Effector memory CD8-positive, alpha-beta T cell (primary cell): ENCODE results near the gene DTNB.

Source experiments
- ATAC-seq: fragments of 150-1000 bp; cut with Tn5 transposase; replicated peaks from 2 replicates; pipeline ENCODE4 v1.10.0; 2021; ENCODE audit warnings: mild to moderate bottlenecking, moderate library complexity
- DNase-seq, 3 experiments: peaks; one replicate each; pipeline ENCODE4 v3.0.0; 2021
- H3K27ac Mint-ChIP-seq, 2 donors: one replicate each; pipeline ENCODE4 v1.8.0; 2022; ENCODE audit warnings: mild to moderate bottlenecking in 2 of 2, mixed read lengths in 2 of 2, moderate library complexity in 2 of 2
- H3K27me3 Mint-ChIP-seq, 2 donors: one replicate each; pipeline ENCODE4 v1.8.0; 2022; ENCODE audit warnings: mixed read lengths in 2 of 2
- H3K36me3 Mint-ChIP-seq: one replicate; pipeline ENCODE4 v1.8.0; 2022; ENCODE audit warnings: mild to moderate bottlenecking, moderate library complexity, mixed read lengths; ENCODE audit not compliant: insufficient read depth
- H3K4me1 Mint-ChIP-seq, 2 donors: one replicate each; pipeline ENCODE4 v1.8.0; 2022; ENCODE audit warnings: low read depth in 2 of 2, mixed read lengths in 2 of 2
- H3K4me3 Mint-ChIP-seq, 2 donors: one replicate each; pipeline ENCODE4 v1.8.0; 2022; ENCODE audit warnings: mild to moderate bottlenecking in 2 of 2, mixed read lengths in 2 of 2, moderate library complexity in 2 of 2
- H3K9me3 Mint-ChIP-seq, 2 donors: one replicate each; pipeline ENCODE4 v1.8.0; 2022; ENCODE audit warnings: mixed read lengths in 2 of 2

DTNB gene

DNA sequence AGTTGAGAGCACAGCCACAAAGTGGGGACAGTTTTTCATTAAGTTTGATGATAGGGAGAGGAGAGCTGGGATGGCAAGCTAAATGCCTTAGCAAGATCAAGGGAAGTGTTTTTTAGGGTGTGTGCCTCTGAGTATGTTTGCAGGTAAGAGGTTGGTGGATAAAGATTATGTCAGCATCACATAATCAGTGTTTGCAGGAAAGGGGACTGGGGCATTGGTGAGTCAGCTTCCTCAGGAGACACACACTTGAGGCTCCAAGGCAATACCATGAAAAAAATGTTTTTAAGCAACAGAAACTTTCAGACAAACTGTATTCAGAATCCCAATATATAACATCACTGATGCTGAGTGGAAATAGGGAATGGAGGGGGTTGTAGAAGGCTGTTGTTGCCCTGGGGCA, 25.4 kb upstream of the DTNB start:
- Mint-ChIP-seq H3K9me3 (no peaks in the 10 kb centered on the region), H3K27me3 (no peaks in the 10 kb centered on the region), H3K27ac (no peak overlapping the region), H3K4me1 (peaks cover 0 to 4% of the 10 kb centered on the region in 2 donors), H3K36me3 (no peaks in the 10 kb centered on the region), H3K4me3 (no peak overlapping the region)
- DNase-seq (no peak), ATAC-seq (no peak)

DNA sequence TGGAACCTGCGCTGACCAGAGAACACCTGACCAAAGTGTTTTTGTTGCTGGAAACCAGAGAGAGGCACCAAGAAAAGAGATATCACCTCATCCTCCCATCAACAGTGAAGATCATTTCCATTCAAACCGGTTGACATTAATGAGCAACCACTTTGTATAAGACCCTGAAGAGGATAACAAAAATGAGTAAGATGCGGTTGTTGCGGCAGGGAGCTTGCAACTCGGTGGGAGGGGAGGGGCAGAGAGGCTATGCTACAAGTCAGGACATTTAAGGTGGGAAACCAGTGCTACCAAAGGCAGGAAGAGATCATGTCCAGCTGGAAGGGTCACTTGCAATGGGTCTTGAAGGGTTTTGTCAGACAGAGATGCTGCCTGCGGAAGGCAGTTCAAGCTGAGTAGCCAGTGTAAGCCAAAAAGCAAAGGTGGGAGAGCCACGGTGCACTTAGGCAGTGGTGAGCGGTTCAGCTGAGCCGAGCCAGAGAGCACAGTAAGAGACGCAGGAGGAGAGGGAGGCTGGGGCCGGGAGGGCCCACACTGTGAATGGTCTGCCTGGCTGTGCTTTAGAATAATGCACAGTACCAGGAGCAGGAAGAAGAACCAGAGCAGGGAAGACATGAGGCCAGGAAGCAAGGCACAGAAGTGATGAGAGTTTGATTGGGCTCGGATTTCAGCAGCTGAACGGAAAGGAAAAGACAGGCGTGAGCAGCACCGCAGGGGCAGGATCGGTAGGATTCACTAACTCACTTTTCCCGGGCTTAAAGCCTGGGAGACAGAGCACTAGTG, 24.4 kb upstream of the DTNB start:
- H3K27me3 Mint-ChIP-seq = no peaks in the 10 kb centered on the region
- ATAC-seq = no peak
- no peak overlapping the region for H3K4me3 Mint-ChIP-seq
- H3K4me1 Mint-ChIP-seq = peaks cover 0 to 4% of the 10 kb centered on the region in 2 donors
- peaks cover 3% of the 10 kb centered on the region for H3K36me3 Mint-ChIP-seq
- no peaks in the 10 kb centered on the region for H3K9me3 Mint-ChIP-seq
- no peak overlapping the region for H3K27ac Mint-ChIP-seq
- no peak for DNase-seq

DNA sequence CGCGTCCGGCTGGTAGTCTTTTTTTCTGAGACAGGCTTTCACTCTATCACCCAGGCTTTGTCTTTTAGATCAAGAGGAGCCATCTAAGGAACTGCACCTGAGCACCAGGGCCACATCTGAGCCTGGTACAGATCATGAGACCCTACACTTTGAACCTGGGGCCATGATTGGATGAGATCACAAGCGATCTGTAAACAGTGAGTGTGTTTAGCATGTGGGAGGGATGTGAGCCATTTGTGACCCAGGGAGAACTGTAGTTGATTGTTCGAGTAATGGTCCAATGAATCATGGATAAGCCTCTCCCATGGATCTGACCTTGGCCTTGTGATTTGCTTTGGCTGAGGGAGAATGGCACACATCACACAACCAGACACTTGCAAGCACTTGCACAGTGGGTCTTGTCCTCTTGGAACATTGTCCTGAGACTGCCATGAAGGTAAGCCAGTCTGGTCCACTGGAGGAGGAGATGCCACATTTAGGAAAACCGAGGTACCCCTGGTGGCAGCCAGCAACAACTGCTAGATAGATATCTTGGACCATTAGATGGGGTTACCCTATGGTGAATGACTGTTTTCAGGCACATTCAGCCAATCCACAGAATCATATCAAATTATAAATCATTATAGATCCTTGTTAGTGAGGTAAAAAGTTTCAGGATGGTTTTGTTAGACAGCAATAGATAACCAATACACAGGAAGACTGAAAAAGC, 19.5 kb upstream of the DTNB start:
- peaks cover 6% of the 10 kb centered on the region for H3K36me3 Mint-ChIP-seq
- no peaks in the 10 kb centered on the region for H3K4me1 Mint-ChIP-seq
- H3K27ac Mint-ChIP-seq = no peak overlapping the region
- H3K27me3 Mint-ChIP-seq = peaks cover 0 to 9% of the 10 kb centered on the region in 2 donors
- no peak for DNase-seq
- no peaks in the 10 kb centered on the region for H3K9me3 Mint-ChIP-seq
- H3K4me3 Mint-ChIP-seq = no peak overlapping the region
- no peak for ATAC-seq

DNA sequence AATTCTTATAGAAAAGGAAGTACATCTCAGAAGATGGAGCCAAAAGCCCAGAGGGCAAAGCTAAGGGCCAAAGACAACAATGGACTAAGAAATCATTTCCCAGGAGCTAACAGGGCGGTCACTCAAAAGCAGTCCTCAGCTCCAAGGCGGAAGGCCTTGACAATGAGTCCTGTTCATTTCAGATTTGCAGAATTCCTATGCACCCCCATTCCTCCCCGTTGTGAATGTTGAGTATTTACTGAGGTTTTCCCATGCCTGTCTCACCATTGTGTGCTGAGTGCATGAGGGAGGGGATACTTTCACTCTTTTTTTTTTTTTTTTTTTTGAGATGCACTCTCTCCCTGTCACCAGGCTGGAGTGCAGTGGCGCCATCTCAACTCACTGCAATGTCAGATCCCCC, 18.8 kb upstream of the DTNB start:
- Mint-ChIP-seq H3K4me3 (no peak overlapping the region), H3K27me3 (peaks cover 0 to 9% of the 10 kb centered on the region in 2 donors), H3K4me1 (no peaks in the 10 kb centered on the region), H3K27ac (no peak overlapping the region), H3K9me3 (no peaks in the 10 kb centered on the region), H3K36me3 (peaks cover 6% of the 10 kb centered on the region)
- DNase-seq = no peak
- ATAC-seq = no peak

DNA sequence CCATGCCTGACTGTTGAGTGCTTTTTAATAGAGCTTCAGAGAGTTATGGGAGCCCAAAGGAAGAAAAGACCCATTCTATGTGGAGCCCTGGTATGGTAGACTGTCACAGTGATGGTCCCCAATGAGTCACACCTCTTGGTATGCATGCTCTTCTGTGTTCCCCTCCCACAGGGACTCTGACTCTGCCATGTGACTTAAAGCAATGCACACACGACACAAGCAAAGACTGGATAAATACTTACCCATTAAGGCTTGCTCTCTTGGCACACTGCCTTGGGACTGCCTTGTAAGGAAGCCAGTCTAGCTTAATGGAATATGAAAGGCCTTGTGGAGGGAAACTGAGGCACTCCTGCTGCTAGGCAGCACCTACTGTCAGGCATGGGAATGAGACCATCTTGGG, 16.7 kb upstream of the DTNB start:
- DNase-seq = no peak
- H3K27me3 Mint-ChIP-seq = peaks cover 0 to 12% of the 10 kb centered on the region in 2 donors

DNA sequence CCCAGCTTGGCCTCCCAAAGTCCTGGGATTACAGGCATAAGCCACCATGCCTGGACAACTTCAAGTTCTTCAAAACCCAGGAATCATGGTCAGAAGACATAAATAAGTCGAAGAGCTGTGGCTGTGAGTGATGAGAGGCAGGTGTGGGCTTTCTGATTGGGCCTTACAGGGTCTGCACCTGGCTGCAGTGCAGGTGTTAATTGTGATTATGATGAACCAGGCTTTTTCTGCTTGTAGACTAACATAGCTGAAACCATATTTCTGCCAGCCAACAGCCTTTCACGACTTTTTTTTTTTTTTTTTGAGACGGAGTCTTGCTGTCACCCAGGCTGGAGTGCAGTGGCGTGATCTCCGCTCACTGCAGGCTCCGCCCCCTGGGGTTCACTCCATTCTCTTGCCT, 14.9 kb upstream of the DTNB start:
- no peak overlapping the region for H3K4me3 Mint-ChIP-seq
- H3K27me3 Mint-ChIP-seq = peaks cover 0 to 18% of the 10 kb centered on the region in 2 donors
- H3K27ac Mint-ChIP-seq = no peak overlapping the region
- H3K36me3 Mint-ChIP-seq = peaks cover 2% of the 10 kb centered on the region
- ATAC-seq (no peak), DNase-seq (no peak)
- no peaks in the 10 kb centered on the region for H3K9me3 Mint-ChIP-seq
- no peaks in the 10 kb centered on the region for H3K4me1 Mint-ChIP-seq

More for the DNA sequence above, 16.7 kb upstream of the DTNB start:
- H3K4me1 Mint-ChIP-seq = no peaks in the 10 kb centered on the region
- peaks cover 6% of the 10 kb centered on the region for H3K36me3 Mint-ChIP-seq
- no peak overlapping the region for H3K27ac Mint-ChIP-seq
- H3K9me3 Mint-ChIP-seq = no peaks in the 10 kb centered on the region
- H3K4me3 Mint-ChIP-seq = no peak overlapping the region
- no peak for ATAC-seq

DNA sequence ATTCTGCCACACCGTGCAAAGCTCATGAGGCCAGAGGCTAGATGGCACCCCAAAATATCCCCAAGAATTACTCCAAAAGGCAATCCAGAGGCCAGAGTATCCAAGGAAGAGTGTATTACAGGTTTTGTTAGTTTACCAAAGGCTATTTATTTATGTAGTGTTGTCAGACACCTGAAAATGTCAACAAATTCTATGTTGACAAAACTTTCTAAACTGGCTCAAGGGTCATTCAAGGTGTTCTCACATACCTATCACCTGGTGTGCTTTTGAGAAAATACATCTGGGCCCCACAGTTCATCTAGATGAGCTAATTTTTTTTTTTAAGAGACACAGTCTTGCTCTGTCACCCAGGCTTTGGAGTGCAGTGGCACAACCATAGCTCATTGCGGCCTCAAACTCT, 12.4 kb upstream of the DTNB start:
- H3K27me3 Mint-ChIP-seq = peaks cover 0 to 16% of the 10 kb centered on the region in 2 donors
- no peak overlapping the region for H3K4me3 Mint-ChIP-seq
- no peak overlapping the region for H3K27ac Mint-ChIP-seq
- no peaks in the 10 kb centered on the region for H3K9me3 Mint-ChIP-seq
- H3K4me1 Mint-ChIP-seq = no peaks in the 10 kb centered on the region
- ATAC-seq = no peak
- no peak for DNase-seq
- H3K36me3 Mint-ChIP-seq = peaks cover 2% of the 10 kb centered on the region

DNA sequence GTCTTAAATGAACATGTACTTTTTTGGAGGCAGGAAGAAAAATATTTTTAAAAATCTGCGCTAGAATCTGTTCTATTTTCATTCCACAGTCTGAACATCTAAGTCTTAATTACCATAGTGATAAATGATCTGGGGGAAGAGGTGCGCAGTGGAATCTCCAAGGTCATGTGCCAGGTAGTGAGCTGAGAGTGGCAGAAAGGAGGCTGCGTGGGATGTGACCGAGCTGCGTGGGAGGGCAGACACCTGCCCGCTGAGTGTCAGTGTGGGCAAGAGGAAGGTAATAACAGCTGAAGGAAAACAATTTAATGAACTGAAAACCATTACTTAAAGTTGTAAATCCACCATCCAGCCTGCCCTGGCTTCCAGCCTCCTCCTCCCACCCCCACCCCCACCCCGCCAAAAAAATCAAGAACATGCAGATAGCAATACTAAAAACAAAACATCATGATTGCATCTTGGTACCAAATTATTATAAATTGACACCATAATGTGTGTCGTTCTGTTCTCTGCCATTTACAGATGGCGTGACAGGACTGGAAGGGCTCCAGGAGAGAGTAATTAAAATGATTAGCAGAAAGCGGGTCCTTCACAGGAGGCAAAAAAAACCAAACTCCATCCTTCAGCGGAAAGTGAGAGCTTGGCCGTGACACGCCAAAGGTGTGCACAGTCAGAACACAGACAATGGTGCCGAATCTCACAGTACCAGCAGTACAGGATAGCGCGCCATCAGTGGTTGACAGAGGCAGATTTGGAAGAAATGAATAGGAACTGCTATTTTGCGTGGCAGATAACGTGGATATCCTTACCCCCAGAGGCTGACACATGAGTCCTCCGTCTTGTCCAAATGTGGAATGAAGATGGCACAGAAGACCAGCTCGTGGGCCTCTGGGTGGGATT, 11.4 kb upstream of the DTNB start:
- H3K4me1 Mint-ChIP-seq = no peaks in the 10 kb centered on the region
- H3K36me3 Mint-ChIP-seq = no peaks in the 10 kb centered on the region
- DNase-seq = no peak
- no peaks in the 10 kb centered on the region for H3K9me3 Mint-ChIP-seq
- H3K4me3 Mint-ChIP-seq = no peak overlapping the region
- no peak overlapping the region for H3K27ac Mint-ChIP-seq
- ATAC-seq = no peak
- H3K27me3 Mint-ChIP-seq = peaks cover 0 to 9% of the 10 kb centered on the region in 2 donors

DNA sequence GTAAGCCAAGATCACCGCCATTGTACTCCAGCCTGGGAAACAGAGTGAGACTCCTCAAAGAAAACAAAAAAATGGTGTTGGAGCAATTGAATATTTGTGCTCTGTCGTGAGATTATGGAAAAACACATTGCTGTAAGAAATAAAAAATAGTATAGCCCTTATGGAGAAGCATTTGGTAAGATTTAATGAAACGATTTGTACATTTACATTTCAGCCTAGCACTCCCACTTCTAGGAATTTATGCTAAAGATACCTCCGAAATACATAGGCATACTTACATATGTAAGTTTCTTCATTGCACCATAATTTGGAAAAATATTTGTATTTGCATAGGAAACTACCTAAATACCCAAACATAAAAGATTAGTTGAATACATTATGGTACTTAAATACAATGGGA, 8.7 kb upstream of the DTNB start:
- no peak for ATAC-seq
- Mint-ChIP-seq H3K9me3 (no peaks in the 10 kb centered on the region), H3K27ac (no peak overlapping the region), H3K4me3 (no peak overlapping the region), H3K27me3 (peaks cover 0 to 9% of the 10 kb centered on the region in 2 donors), H3K4me1 (no peaks in the 10 kb centered on the region), H3K36me3 (no peaks in the 10 kb centered on the region)
- DNase-seq = no peak

DNA sequence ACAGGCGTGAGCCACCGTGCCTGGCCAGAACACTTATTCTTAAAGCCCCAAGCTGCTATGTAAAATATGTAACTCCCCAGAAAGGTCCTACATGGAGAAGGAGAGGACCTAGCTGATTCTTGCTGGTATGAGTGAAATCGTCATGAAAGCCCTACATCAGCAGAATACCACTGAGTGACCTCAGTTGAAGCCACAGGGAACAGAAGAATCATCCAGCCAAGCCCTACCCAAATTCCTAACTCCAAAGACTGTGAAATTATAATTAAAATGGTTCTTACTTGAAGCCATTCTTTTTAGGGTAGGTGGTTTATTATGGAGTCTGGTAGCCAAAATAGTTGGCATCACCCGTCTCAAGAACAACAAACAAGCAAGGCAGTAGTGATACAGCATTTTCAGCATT, 4.5 kb upstream of the DTNB start:
- peaks cover 4% of the 10 kb centered on the region in 2 donors for H3K4me1 Mint-ChIP-seq
- no peaks in the 10 kb centered on the region for H3K36me3 Mint-ChIP-seq
- no peak for DNase-seq
- no peak overlapping the region for H3K4me3 Mint-ChIP-seq
- H3K27ac Mint-ChIP-seq = no peak overlapping the region
- H3K9me3 Mint-ChIP-seq = no peaks in the 10 kb centered on the region
- ATAC-seq = no peak
- no peaks in the 10 kb centered on the region for H3K27me3 Mint-ChIP-seq

DNA sequence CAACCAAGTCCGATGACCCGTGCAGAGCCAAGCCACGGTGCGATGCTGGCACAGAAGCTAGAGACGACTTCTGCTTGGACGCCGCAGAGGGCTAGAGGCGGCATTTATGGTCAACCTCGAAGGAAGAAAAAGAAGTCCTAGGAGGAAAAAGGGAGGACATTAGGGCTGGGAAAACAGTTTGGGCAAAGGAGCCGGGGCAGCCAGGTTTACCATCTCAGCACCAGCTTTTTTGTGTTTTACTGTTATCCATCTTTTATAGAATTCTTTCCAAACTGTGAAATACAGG, 643 bp upstream of the DTNB start:
- Mint-ChIP-seq H3K27me3 (no peaks in the 10 kb centered on the region), H3K9me3 (no peaks in the 10 kb centered on the region), H3K27ac (peak overlapping the region; percentile 55 to 81), H3K4me3 (peak overlapping the region; percentile 81 to 84), H3K4me1 (peaks cover 14 to 19% of the 10 kb centered on the region in 2 donors), H3K36me3 (no peaks in the 10 kb centered on the region)
- no peak for ATAC-seq
- DNase-seq = no peak

DNA sequence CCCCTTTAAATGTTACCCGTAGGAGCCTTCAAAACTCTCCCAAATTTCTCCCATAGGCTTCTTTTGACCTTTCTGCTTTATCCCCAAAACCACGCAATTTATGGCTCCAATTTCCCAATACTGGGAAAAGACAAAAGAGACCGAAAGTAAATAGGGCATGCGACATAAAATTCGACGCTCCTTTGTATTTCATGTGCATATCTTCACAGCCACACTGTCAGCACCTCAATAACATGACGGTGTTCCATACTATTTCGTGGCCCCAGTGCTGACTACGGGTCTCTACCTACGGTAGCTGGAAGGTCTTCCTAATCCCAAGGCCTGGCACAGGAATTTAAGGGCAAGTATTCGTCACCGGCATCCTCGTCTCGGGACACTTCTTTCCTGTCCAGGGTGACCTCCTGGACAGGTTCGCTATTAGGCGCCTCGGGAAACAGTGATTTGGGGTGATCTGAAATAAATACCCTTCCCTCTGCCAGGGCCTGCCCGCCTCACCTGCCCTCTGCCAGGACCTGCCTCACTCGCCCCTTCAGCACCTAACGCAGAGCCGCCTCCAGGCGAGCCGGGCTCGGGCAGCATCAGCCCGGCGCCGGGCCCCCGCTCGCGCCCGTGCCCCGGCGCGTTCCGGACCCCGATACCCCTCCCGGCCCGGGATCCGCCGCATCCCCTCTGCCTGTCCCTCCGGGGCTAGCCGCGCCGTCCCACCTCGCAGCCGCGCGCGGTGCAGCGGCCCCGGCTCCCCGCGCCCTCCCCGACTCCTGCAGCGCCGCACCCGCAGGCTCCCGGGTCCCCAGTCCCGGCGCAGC, 680 bp downstream of the DTNB start:
- Mint-ChIP-seq H3K4me1 (peaks cover 14 to 19% of the 10 kb centered on the region in 2 donors), H3K9me3 (no peaks in the 10 kb centered on the region), H3K4me3 (peak overlapping the region; percentile 81 to 84), H3K27me3 (no peaks in the 10 kb centered on the region), H3K27ac (peak overlapping the region; percentile 41 to 52), H3K36me3 (no peaks in the 10 kb centered on the region)
- peak; percentile 76 for ATAC-seq
- DNase-seq = peak; percentile 62 to 66 (median 64)

DNA sequence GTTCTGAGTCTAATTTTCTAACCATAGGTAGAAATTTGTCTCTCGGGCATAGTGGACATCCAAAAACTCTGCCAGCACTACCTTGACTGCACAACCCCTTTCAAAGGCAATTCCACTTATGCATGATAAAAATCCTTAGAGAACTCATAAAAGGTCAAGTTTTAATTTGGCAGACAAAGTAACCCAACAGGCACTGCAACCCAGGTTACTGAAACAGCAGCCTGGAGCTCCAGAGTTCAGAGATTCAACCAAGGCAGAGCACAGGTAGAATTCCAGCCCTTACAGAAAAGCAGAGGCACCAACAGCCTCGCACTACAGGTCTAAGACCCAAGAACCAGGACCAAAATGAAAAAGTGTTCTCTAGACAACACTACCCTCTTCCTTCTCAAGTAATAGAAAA, 1.8 kb downstream of the DTNB start:
- Mint-ChIP-seq H3K27ac (no peak overlapping the region), H3K9me3 (no peaks in the 10 kb centered on the region), H3K4me1 (peaks cover 14 to 19% of the 10 kb centered on the region in 2 donors), H3K27me3 (no peaks in the 10 kb centered on the region), H3K4me3 (peak overlapping the region; percentile 81 to 84), H3K36me3 (no peaks in the 10 kb centered on the region)
- no peak for DNase-seq
- ATAC-seq = no peak
